Temporal lobe (tissue), 1 donor: ENCODE results near the gene IL1RL1. TPM values are rescaled to one million over a fixed set of nuclear protein-coding genes. Genes with fewer than 3 reads are reported as not detected.

Experiments
- total RNA-seq: library from RNA; depleted of rRNA; stranded (reverse); fragments of >200 nt; gene quantifications from one replicate; pipeline ENCODE4 v1.2.3, GENCODE V29; 2014

Gene IL1RL1
- total RNA-seq, 1 donor from 2014 or later, result 0.25 TPM

Other genes with a start within 250 kb of the IL1RL1 start
- gene IL1R1, start 168.8 kb upstream of the IL1RL1 start, total RNA-seq, result 0.74 TPM
- 0.74 TPM for gene IL1RL2, start 124.5 kb upstream of the IL1RL1 start, total RNA-seq
- gene IL18R1, start 44.2 kb downstream of the IL1RL1 start, total RNA-seq, result not detected
- not detected for gene IL18RAP, start 111.6 kb downstream of the IL1RL1 start, total RNA-seq
- gene SLC9A4, start 161.7 kb downstream of the IL1RL1 start, total RNA-seq, result 0.25 TPM